H9 (cell line): ENCODE data around the gene TBX3. TPM values are rescaled to one million over a fixed set of nuclear protein-coding genes. Genes with fewer than 3 reads are reported as not detected.

Experiments
- DNase-seq: peaks from one replicate; pipeline ENCODE4 v3.0.0-alpha.2; 2017
- H2AFZ ChIP-seq: one replicate; pipeline ENCODE4 v1.6.1; 2013; ENCODE audit warnings: mild to moderate bottlenecking, low read length, control low read depth, moderate library complexity
- H2AK5ac ChIP-seq: 2 replicates; pipeline ENCODE4 v1.6.1; 2013; ENCODE audit warnings: low read length, control low read depth, mixed read lengths; ENCODE audit not compliant: insufficient read length
- H2BK120ac ChIP-seq: one replicate; pipeline ENCODE4 v1.6.1; 2013; ENCODE audit warnings: low read depth, mild to moderate bottlenecking, low read length, control low read depth, inconsistent platforms; ENCODE audit not compliant: poor library complexity, severe bottlenecking
- H2BK12ac ChIP-seq: 2 replicates; pipeline ENCODE4 v1.6.1; 2013; ENCODE audit warnings: low read length, control low read depth, mixed read lengths, low read depth; ENCODE audit not compliant: insufficient read length
- H2BK15ac ChIP-seq: 2 replicates; pipeline ENCODE4 v1.6.1; 2013; ENCODE audit warnings: low read depth, low read length, control low read depth
- H2BK20ac ChIP-seq: one replicate; pipeline ENCODE4 v1.6.1; 2013; ENCODE audit warnings: low read depth, mild to moderate bottlenecking, low read length, control low read depth, inconsistent platforms; ENCODE audit not compliant: poor library complexity, severe bottlenecking
- H2BK5ac ChIP-seq: 2 replicates; pipeline ENCODE4 v1.6.1; 2013; ENCODE audit warnings: low read length, control low read depth, mixed read lengths; ENCODE audit not compliant: insufficient read length
- H3K14ac ChIP-seq: 2 replicates; pipeline ENCODE4 v1.6.1; 2013; ENCODE audit warnings: low read length, control low read depth; ENCODE audit not compliant: insufficient read depth
- H3K18ac ChIP-seq: 2 replicates; pipeline ENCODE4 v1.6.1; 2013; ENCODE audit warnings: low read depth, mild to moderate bottlenecking, mixed read lengths, low read length, control low read depth; ENCODE audit not compliant: insufficient read length
- H3K23ac ChIP-seq: 2 replicates; pipeline ENCODE4 v1.6.1; 2013; ENCODE audit warnings: low read length, control low read depth, mixed read lengths, low read depth; ENCODE audit not compliant: insufficient read length
- H3K23me2 ChIP-seq: 2 replicates; pipeline ENCODE4 v1.6.1; 2013; ENCODE audit warnings: low read depth, mild to moderate bottlenecking, mixed read lengths, low read length, control low read depth; ENCODE audit not compliant: insufficient read length, poor library complexity, severe bottlenecking
- H3K27ac ChIP-seq: 2 replicates; pipeline ENCODE4 v1.5.1; 2013; ENCODE audit warnings: low read length, control low read depth, mixed read lengths, low read depth; ENCODE audit not compliant: insufficient read length
- H3K27me3 ChIP-seq: 2 replicates; pipeline ENCODE4 v1.6.1; 2013; ENCODE audit warnings: low read length, control low read depth, inconsistent platforms; ENCODE audit not compliant: insufficient read depth
- H3K4ac ChIP-seq: 2 replicates; pipeline ENCODE4 v1.6.1; 2013; ENCODE audit warnings: low read depth, mild to moderate bottlenecking, control low read depth, inconsistent platforms, low read length, moderate library complexity
- H3K4me1 ChIP-seq: 2 replicates; pipeline ENCODE4 v1.6.1; 2013; ENCODE audit warnings: low read length, control low read depth, inconsistent platforms; ENCODE audit not compliant: insufficient read depth
- H3K4me2 ChIP-seq: 2 replicates; pipeline ENCODE4 v1.6.1; 2013; ENCODE audit warnings: low read length, control low read depth, mixed read lengths; ENCODE audit not compliant: insufficient read length, insufficient read depth
- H3K56ac ChIP-seq: 2 replicates; pipeline ENCODE4 v1.6.1; 2013; ENCODE audit warnings: low read depth, mild to moderate bottlenecking, mixed read lengths, low read length, control low read depth; ENCODE audit not compliant: insufficient read length
- H3K79me1 ChIP-seq: 2 replicates; pipeline ENCODE4 v1.6.1; 2013; ENCODE audit warnings: low read depth, mild to moderate bottlenecking, moderate library complexity, low read length, control low read depth, inconsistent platforms; ENCODE audit not compliant: insufficient read depth, poor library complexity, severe bottlenecking
- H3K79me2 ChIP-seq: 2 replicates; pipeline ENCODE4 v1.6.1; 2013; ENCODE audit warnings: low read length, control low read depth, inconsistent platforms; ENCODE audit not compliant: insufficient read depth
- H3K9ac ChIP-seq: 2 replicates; pipeline ENCODE4 v1.6.1; 2013; ENCODE audit warnings: low read length, control low read depth, mixed read lengths; ENCODE audit not compliant: insufficient read length; ENCODE audit errors: extremely low read depth
- H3K9me3 ChIP-seq: one replicate; pipeline ENCODE4 v1.6.1; 2013; ENCODE audit warnings: low read depth, low read length, inconsistent platforms; ENCODE audit not compliant: control insufficient read depth
- H3T11ph ChIP-seq: one replicate; pipeline ENCODE4 v1.6.1; 2013; ENCODE audit warnings: mild to moderate bottlenecking, low read length, control low read depth, inconsistent platforms
- H4K20me1 ChIP-seq: one replicate; pipeline ENCODE4 v1.6.1; 2013; ENCODE audit not compliant: control insufficient read depth, insufficient read length, insufficient read depth
- H4K5ac ChIP-seq: 2 replicates; pipeline ENCODE4 v1.6.1; 2013; ENCODE audit warnings: low read depth, mild to moderate bottlenecking, mixed read lengths, low read length, control low read depth; ENCODE audit not compliant: insufficient read length
- H4K8ac ChIP-seq: replicated peaks from 2 replicates; pipeline ENCODE4 v1.6.1; 2013; ENCODE audit warnings: low read length, control low read depth, mixed read lengths, low read depth; ENCODE audit not compliant: insufficient read length
- H4K91ac ChIP-seq: 2 replicates; pipeline ENCODE4 v1.6.1; 2013; ENCODE audit warnings: low read depth, mild to moderate bottlenecking, moderate library complexity, mixed read lengths, low read length, control low read depth; ENCODE audit not compliant: insufficient read length
- H3K27ac Mint-ChIP-seq, 3 experiments: 2 replicates in 2 of 3; 3 replicates in 1 of 3; pipeline ENCODE4 v1.8.0; 2020 to 2021; ENCODE audit warnings: mixed read lengths in 3 of 3, mild to moderate bottlenecking in 1 of 3, moderate library complexity in 1 of 3
- H3K27me3 Mint-ChIP-seq: 2 replicates; pipeline ENCODE4 v1.8.0; 2021; ENCODE audit warnings: low read depth, mild to moderate bottlenecking, moderate library complexity, mixed read lengths
- H3K36me3 Mint-ChIP-seq, 3 experiments: 2 replicates in 2 of 3; 3 replicates in 1 of 3; pipeline ENCODE4 v1.8.0; 2020 to 2021; ENCODE audit warnings: low read depth in 3 of 3, mixed read lengths in 3 of 3; ENCODE audit not compliant: insufficient read depth in 1 of 3
- H3K4me1 Mint-ChIP-seq, 2 experiments: 2 replicates each; pipeline ENCODE4 v1.8.0; 2020; ENCODE audit warnings: mixed read lengths in 2 of 2
- H3K4me3 Mint-ChIP-seq, 2 experiments: 2 replicates in 1 of 2; 3 replicates in 1 of 2; pipeline ENCODE4 v1.8.0; 2020 to 2021; ENCODE audit warnings: mild to moderate bottlenecking in 2 of 2, mixed read lengths in 2 of 2, moderate library complexity in 1 of 2
- H3K9me3 Mint-ChIP-seq, 2 experiments: 2 replicates in 1 of 2; 3 replicates in 1 of 2; pipeline ENCODE4 v1.8.0; 2020; ENCODE audit warnings: mild to moderate bottlenecking in 2 of 2, mixed read lengths in 2 of 2, moderate library complexity in 1 of 2
- CTCF ChIP-seq: fragments of 200-600 bp; sonication (generic); conservative IDR thresholded peaks from 3 replicates; pipeline ENCODE4 v1.8.0; 2021; ENCODE audit warnings: antibody characterized with exemption, mild to moderate bottlenecking
- WGBS: extraction: QIAGEN DNeasy Blood & Tissue Kit; methylation state at CpG from one replicate; pipeline ENCODE4 v1.1.7; 2013; ENCODE audit warnings: missing lambda C conversion rate, low lambda C conversion rate, mixed read lengths; ENCODE audit not compliant: insufficient read length; ENCODE audit errors: extremely low coverage; 5-methylcytosine and 5-hydroxymethylcytosine counted together
- total RNA-seq: library from RNA; stranded (reverse); gene quantifications from 2 replicates; pipeline ENCODE4 v1.2.1, GENCODE V29; 2021

The TBX3 gene
- total RNA-seq, 1 experiment from 2014 or later, result 0.04 TPM

DNA sequence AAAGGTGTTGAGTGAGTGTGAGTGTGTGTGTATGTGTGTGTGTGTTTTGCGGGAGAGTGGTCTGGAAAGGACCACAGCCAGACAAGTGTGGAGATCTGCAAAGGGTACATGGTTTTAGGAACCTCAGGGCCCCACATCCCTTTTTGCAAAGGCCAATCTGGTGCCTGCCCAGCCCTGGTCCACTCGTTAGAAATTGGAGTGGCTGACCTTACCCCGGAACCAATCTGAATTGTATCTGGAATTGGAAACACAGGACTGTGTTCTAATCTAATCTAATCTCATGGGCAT lies 11.3 kb upstream of the TBX3 start:
- Histone ChIP-seq H3K18ac (no peak overlapping the region), H2BK20ac (no peak overlapping the region), H2AFZ (no peak overlapping the region), H2BK12ac (no peak overlapping the region), H2BK5ac (no peak overlapping the region), H3K9ac (no peak overlapping the region), H3K4me1 (peaks cover 2% of the 10 kb centered on the region), H3K4ac (no peak overlapping the region), H4K5ac (no peak overlapping the region), H3T11ph (no peak overlapping the region), H3K9me3 (no peaks in the 10 kb centered on the region), H3K14ac (no peak overlapping the region), H3K27me3 (peaks cover 100% of the 10 kb centered on the region), H2BK15ac (no peak overlapping the region), H4K20me1 (peaks cover 2% of the 10 kb centered on the region), H4K91ac (no peak overlapping the region), H3K79me2 (no peaks in the 10 kb centered on the region), H3K56ac (no peak overlapping the region), H3K79me1 (no peaks in the 10 kb centered on the region), H2AK5ac (no peak overlapping the region), H2BK120ac (no peak overlapping the region), H3K23me2 (no peaks in the 10 kb centered on the region), H3K27ac (no peak overlapping the region), H3K23ac (no peak overlapping the region), H4K8ac (no peak overlapping the region), H3K4me2 (no peak overlapping the region)
- Mint-ChIP-seq H3K27me3 (peaks cover 100% of the 10 kb centered on the region), H3K9me3 (peaks cover under 1 to 20% of the 10 kb centered on the region in 2 experiments; a peak in 3 of 5 replicates), H3K27ac (no peak overlapping the region), H3K4me3 (no peak overlapping the region), H3K4me1 (peaks cover 29 to 57% of the 10 kb centered on the region in 2 experiments), H3K36me3 (no peaks in the 10 kb centered on the region)
- no CpG with 5 or more reads among the region's 3 CpGs for WGBS
- no peak for TF ChIP-seq CTCF
- no peak for DNase-seq
